Activated naive CD4-positive, alpha-beta T cell treated with anti-CD3 and anti-CD28 coated beads for 36 hours (primary cell): ENCODE measurements around the gene EMC8. TPM values are rescaled to one million over a fixed set of nuclear protein-coding genes. Genes with fewer than 3 reads are reported as not detected.

Experiments used
- CTCF ChIA-PET: fragments of 350-600 bp; sonication (Branson Sonifier 250); formaldehyde crosslinking; loops from one replicate; lab custom pipeline; 2021; ENCODE audit warnings: antibody characterized with exemption; lab: Charles Lee
- DNase-seq: peaks from one replicate; pipeline ENCODE4 v3.0.0-alpha.2; 2020
- H3K27ac Mint-ChIP-seq: one replicate; pipeline ENCODE4 v1.8.0; 2021; ENCODE audit warnings: mild to moderate bottlenecking, mixed read lengths
- H3K27me3 Mint-ChIP-seq: one replicate; pipeline ENCODE4 v1.8.0; 2021; ENCODE audit warnings: low read depth, mixed read lengths
- H3K36me3 Mint-ChIP-seq: one replicate; pipeline ENCODE4 v1.8.0; 2021; ENCODE audit warnings: low read depth, mixed read lengths
- H3K4me1 Mint-ChIP-seq: one replicate; pipeline ENCODE4 v1.8.0; 2021; ENCODE audit warnings: low read depth, mixed read lengths
- H3K4me3 Mint-ChIP-seq: one replicate; pipeline ENCODE4 v1.8.0; 2021; ENCODE audit warnings: mild to moderate bottlenecking, moderate library complexity, mixed read lengths
- H3K9me3 Mint-ChIP-seq: one replicate; pipeline ENCODE4 v1.8.0; 2021; ENCODE audit warnings: mixed read lengths
- intact Hi-C: fragments of 100-400 bp; cut with micrococcal nuclease; formaldehyde crosslinking; loops from one replicate; pipeline ENCODE4 v1.15.1; 2023
- total RNA-seq, 2 experiments: library from RNA; stranded (reverse); gene quantifications; one replicate each; pipeline ENCODE4 v1.2.3, GENCODE V29; 2021

Gene EMC8
- total RNA-seq, 2 experiments from 2014 or later: 28.5 to 31.6 TPM

- Mint-ChIP-seq H3K4me1 (peaks cover 11% of the 10 kb centered on the region), H3K4me3 (no peak overlapping the region), H3K36me3 (no peaks in the 10 kb centered on the region), H3K27me3 (peaks cover 16% of the 10 kb centered on the region), H3K9me3 (no peaks in the 10 kb centered on the region), H3K27ac (no peak overlapping the region)
- peak; percentile 29 for DNase-seq
- intact Hi-C loops: no loop called here
- CTCF ChIA-PET: interaction anchor here (0.8 to 1.9 kb wide), 5 partner anchors 23 to 94 kb away, joined by 3 to 4 read pairs (median 3); no protein-coding TSS in a partner anchor
These were observed 39.5 kb downstream of the EMC8 start for GRCh38 chr16:85759631-85760419.

DNA sequence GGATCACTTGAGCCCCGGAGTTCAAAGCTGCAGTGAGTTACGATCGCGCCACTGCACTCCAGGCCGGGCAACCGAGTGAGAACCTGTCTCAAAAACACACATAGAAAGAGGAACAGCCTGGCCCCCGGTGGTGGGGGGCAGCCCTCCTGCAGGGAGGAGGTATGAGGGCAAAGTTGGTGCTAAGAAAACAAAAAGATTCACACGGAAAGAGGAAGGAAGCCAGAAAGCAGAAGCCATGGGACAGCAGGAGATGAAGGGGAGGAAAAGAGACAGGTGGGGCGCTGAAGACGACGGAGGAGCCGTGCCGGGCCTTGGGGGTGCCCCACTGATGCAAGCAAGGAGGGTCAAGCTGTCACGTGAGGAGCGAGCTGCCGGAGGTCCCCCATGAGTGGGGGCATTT lies 40.2 kb downstream of the EMC8 start:
- CTCF ChIA-PET: interaction anchor here (0.8 to 1.9 kb wide), 5 partner anchors 22 to 93 kb away, joined by 3 to 4 read pairs (median 3); no protein-coding TSS in a partner anchor

GRCh38 chr16:85757341-85757822 lies 42.0 kb downstream of the EMC8 start:
- H3K27me3 Mint-ChIP-seq: peaks cover 19% of the 10 kb centered on the region
- H3K4me3 Mint-ChIP-seq: no peak overlapping the region
- H3K27ac Mint-ChIP-seq: no peak overlapping the region
- H3K4me1 Mint-ChIP-seq: peaks cover 12% of the 10 kb centered on the region
- H3K9me3 Mint-ChIP-seq: no peaks in the 10 kb centered on the region
- intact Hi-C loops: no loop called here
- H3K36me3 Mint-ChIP-seq: no peaks in the 10 kb centered on the region
- DNase-seq: no peak
- CTCF ChIA-PET: interaction anchor here (0.6 to 0.7 kb wide), 2 partner anchors 43 to 491 kb away, joined by 3 to 4 read pairs; no protein-coding TSS in a partner anchor

More for the DNA sequence above, 40.2 kb downstream of the EMC8 start:
- Mint-ChIP-seq H3K36me3 (no peaks in the 10 kb centered on the region), H3K27me3 (peaks cover 16% of the 10 kb centered on the region), H3K4me1 (peaks cover 11% of the 10 kb centered on the region), H3K9me3 (no peaks in the 10 kb centered on the region), H3K4me3 (no peak overlapping the region), H3K27ac (no peak overlapping the region)
- intact Hi-C loops: no loop called here
- DNase-seq: no peak

- CTCF ChIA-PET: no interaction called here
- H3K9me3 Mint-ChIP-seq: no peaks in the 10 kb centered on the region
- intact Hi-C loops: no loop called here
- no peaks in the 10 kb centered on the region for H3K36me3 Mint-ChIP-seq
- DNase-seq: no peak
- H3K27ac Mint-ChIP-seq: no peak overlapping the region
- H3K4me1 Mint-ChIP-seq: peaks cover 16% of the 10 kb centered on the region
- H3K27me3 Mint-ChIP-seq: peaks cover 27% of the 10 kb centered on the region
- H3K4me3 Mint-ChIP-seq: no peak overlapping the region
These were observed 43.2 kb downstream of the EMC8 start for GRCh38 chr16:85755929-85756768.

- H3K27ac Mint-ChIP-seq: no peak overlapping the region
- H3K27me3 Mint-ChIP-seq: peaks cover 30% of the 10 kb centered on the region
- H3K4me1 Mint-ChIP-seq: peaks cover 20% of the 10 kb centered on the region
- CTCF ChIA-PET: interaction anchor here (0.7 kb wide), 1 partner anchor 494 kb away, joined by 3 read pairs; no protein-coding TSS in a partner anchor
- no peaks in the 10 kb centered on the region for H3K36me3 Mint-ChIP-seq
- no peak for DNase-seq
- intact Hi-C loops: no loop called here
- H3K4me3 Mint-ChIP-seq: no peak overlapping the region
- no peaks in the 10 kb centered on the region for H3K9me3 Mint-ChIP-seq
These were observed 44.9 kb downstream of the EMC8 start for GRCh38 chr16:85754413-85754812.

DNA sequence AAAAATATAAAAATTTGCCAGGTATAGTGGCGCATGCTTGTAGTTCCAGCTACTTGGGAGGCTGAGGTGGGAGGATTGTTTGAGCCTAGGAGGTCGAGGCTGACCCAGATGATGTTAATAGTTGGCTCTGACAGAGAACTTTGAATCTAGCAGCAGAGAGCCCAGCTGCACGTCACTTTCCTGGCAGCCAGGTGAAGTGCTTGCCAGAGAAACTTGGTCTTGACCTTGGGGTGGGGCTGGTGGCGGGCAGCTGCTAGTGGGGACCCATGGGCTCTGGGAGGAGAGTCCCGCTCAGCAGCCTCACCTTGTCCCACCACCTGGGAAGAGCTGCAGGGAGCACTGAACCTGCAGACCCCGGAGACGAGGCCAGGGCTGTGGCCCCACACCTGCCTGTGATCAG lies 45.4 kb downstream of the EMC8 start:
- Mint-ChIP-seq H3K27me3 (peaks cover 27% of the 10 kb centered on the region), H3K4me1 (peaks cover 17% of the 10 kb centered on the region), H3K27ac (no peak overlapping the region), H3K9me3 (no peaks in the 10 kb centered on the region), H3K36me3 (no peaks in the 10 kb centered on the region), H3K4me3 (no peak overlapping the region)
- intact Hi-C loops: no loop called here
- CTCF ChIA-PET: interaction anchor here (0.7 kb wide), 1 partner anchor 494 kb away, joined by 3 read pairs; no protein-coding TSS in a partner anchor
- DNase-seq: no peak

- H3K4me1 Mint-ChIP-seq: peaks cover 13% of the 10 kb centered on the region
- H3K9me3 Mint-ChIP-seq: no peaks in the 10 kb centered on the region
- no peaks in the 10 kb centered on the region for H3K36me3 Mint-ChIP-seq
- H3K27me3 Mint-ChIP-seq: peaks cover 22% of the 10 kb centered on the region
- DNase-seq: no peak
- CTCF ChIA-PET: no interaction called here
- intact Hi-C loops: no loop called here
- H3K4me3 Mint-ChIP-seq: no peak overlapping the region
- H3K27ac Mint-ChIP-seq: no peak overlapping the region
These were observed 45.8 kb downstream of the EMC8 start for GRCh38 chr16:85753559-85753958.

GRCh38 chr16:85752511-85753420 lies 46.6 kb downstream of the EMC8 start:
- peaks cover 13% of the 10 kb centered on the region for H3K4me1 Mint-ChIP-seq
- no peaks in the 10 kb centered on the region for H3K9me3 Mint-ChIP-seq
- intact Hi-C loops: no loop called here
- H3K36me3 Mint-ChIP-seq: no peaks in the 10 kb centered on the region
- peaks cover 22% of the 10 kb centered on the region for H3K27me3 Mint-ChIP-seq
- CTCF ChIA-PET: no interaction called here
- H3K4me3 Mint-ChIP-seq: no peak overlapping the region
- no peak for DNase-seq
- H3K27ac Mint-ChIP-seq: no peak overlapping the region

GRCh38 chr16:85751698-85752501 lies 47.4 kb downstream of the EMC8 start:
- CTCF ChIA-PET: no interaction called here
- Mint-ChIP-seq H3K27ac (no peak overlapping the region), H3K27me3 (peaks cover 20% of the 10 kb centered on the region), H3K9me3 (no peaks in the 10 kb centered on the region), H3K36me3 (no peaks in the 10 kb centered on the region), H3K4me3 (no peak overlapping the region), H3K4me1 (peaks cover 10% of the 10 kb centered on the region)
- intact Hi-C loops: no loop called here
- DNase-seq: no peak

- CTCF ChIA-PET: no interaction called here
- Mint-ChIP-seq H3K9me3 (no peaks in the 10 kb centered on the region), H3K27me3 (peaks cover 20% of the 10 kb centered on the region), H3K4me3 (peak within 1 kb of the TSS; percentile 75), H3K36me3 (no peaks in the 10 kb centered on the region), H3K27ac (no peak within 1 kb of the TSS), H3K4me1 (peaks cover 10% of the 10 kb centered on the region)
- intact Hi-C loops: no loop called here
- DNase-seq: no peak
These were observed 48.3 kb downstream of the EMC8 start, which contains the start of gene C16orf74 for GRCh38 chr16:85750827-85751697. C16orf74 (minus strand) TSS chr16:85751096; CDS start chr16:85735217, 15,879 bp downstream.
